IMR-90 (cell line): Measurements from ENCODE around the gene MRPS21. TPM values are rescaled to one million over a fixed set of nuclear protein-coding genes. Genes with fewer than 3 reads are reported as not detected.

Experiments used
- ATAC-seq: fragments of 200-7000 bp; cut with Tn5 transposase; 2 replicates; pipeline ENCODE4 v1.9.1; 2020; ENCODE audit warnings: low read depth, mild to moderate bottlenecking, moderate library complexity
- BruUV-seq: library from RNA; stranded (reverse); fragments of 400-500 nt; replicated peaks from 2 replicates; lab custom pipeline; 2021; lab: Mats Ljungman, UMichigan
- CTCF ChIA-PET: fragments of 300-600 bp; formaldehyde crosslinking; extraction: SDS; loops from one replicate; lab custom pipeline; 2021; ENCODE audit warnings: antibody characterized with exemption; lab: Yijun Ruan, JAX
- POLR2A ChIA-PET: fragments of 300-600 bp; sonication (Branson Sonifier 250); formaldehyde crosslinking; loops from one replicate; lab custom pipeline; 2022; ENCODE audit warnings: antibody characterized with exemption; ENCODE audit not compliant: unreplicated experiment; lab: Charles Lee
- DNase-seq: peaks from one replicate; pipeline ENCODE4 v3.0.0; 2013
- H2AFZ ChIP-seq: replicated peaks from 2 replicates; pipeline ENCODE3; 2013; ENCODE audit warnings: low read length, mild to moderate bottlenecking; ENCODE audit not compliant: poor library complexity
- H2AK5ac ChIP-seq: 2 replicates; pipeline ENCODE4 v1.6.1; 2013; ENCODE audit warnings: low read depth, low read length, inconsistent platforms
- H2AK9ac ChIP-seq: replicated peaks from 2 replicates; pipeline ENCODE3; 2013; ENCODE audit warnings: mild to moderate bottlenecking, low read depth, low read length, moderate library complexity; ENCODE audit not compliant: poor library complexity
- H2BK120ac ChIP-seq: 2 replicates; pipeline ENCODE4 v1.6.1; 2013; ENCODE audit warnings: low read depth, low read length, inconsistent platforms
- H2BK15ac ChIP-seq: 3 replicates; pipeline ENCODE4 v1.6.1; 2013; ENCODE audit warnings: low read depth, low read length, inconsistent platforms
- H2BK20ac ChIP-seq: 2 replicates; pipeline ENCODE4 v1.6.1; 2013; ENCODE audit warnings: low read depth, mild to moderate bottlenecking, inconsistent platforms, low read length, moderate library complexity
- H2BK5ac ChIP-seq: 2 replicates; pipeline ENCODE4 v1.6.1; 2013; ENCODE audit warnings: mild to moderate bottlenecking, low read depth, low read length, inconsistent platforms; ENCODE audit not compliant: poor library complexity, severe bottlenecking
- H3K14ac ChIP-seq: replicated peaks from 2 replicates; pipeline ENCODE4 v1.6.1; 2013; ENCODE audit warnings: low read depth, low read length, inconsistent platforms
- H3K18ac ChIP-seq: 2 replicates; pipeline ENCODE4 v1.6.1; 2013; ENCODE audit warnings: low read depth, low read length, control low read depth
- H3K23ac ChIP-seq: 2 replicates; pipeline ENCODE4 v1.6.1; 2013; ENCODE audit warnings: low read depth, low read length, inconsistent platforms
- H3K27ac ChIP-seq: 2 replicates; pipeline ENCODE4 v1.5.1; 2013; ENCODE audit warnings: mild to moderate bottlenecking, control low read depth, low read length; ENCODE audit not compliant: insufficient read depth
- H3K27me3 ChIP-seq: 2 replicates; pipeline ENCODE4 v1.6.1; 2013; ENCODE audit warnings: low read length; ENCODE audit not compliant: control insufficient read depth, insufficient read depth
- H3K36me3 ChIP-seq: 2 replicates; pipeline ENCODE4 v1.6.1; 2013; ENCODE audit warnings: low read length, mixed read lengths; ENCODE audit not compliant: control insufficient read depth, insufficient read depth
- H3K4ac ChIP-seq: 2 replicates; pipeline ENCODE4 v1.6.1; 2013; ENCODE audit warnings: low read depth, low read length, inconsistent platforms
- H3K4me1 ChIP-seq: 2 replicates; pipeline ENCODE4 v1.6.1; 2013; ENCODE audit warnings: low read length, mixed read lengths; ENCODE audit not compliant: control insufficient read depth, insufficient read depth
- H3K4me2 ChIP-seq: 2 replicates; pipeline ENCODE4 v1.6.1; 2013; ENCODE audit warnings: low read depth, mild to moderate bottlenecking, control low read depth, low read length, moderate library complexity
- H3K4me3 ChIP-seq: 2 replicates; pipeline ENCODE4 v1.5.1; 2013; ENCODE audit warnings: low read depth, mild to moderate bottlenecking, control low read depth, low read length, moderate library complexity; ENCODE audit not compliant: insufficient read depth
- H3K56ac ChIP-seq: 2 replicates; pipeline ENCODE4 v1.6.1; 2013; ENCODE audit warnings: low read length, inconsistent platforms; ENCODE audit not compliant: insufficient read depth; ENCODE audit errors: extremely low read depth
- H3K79me1 ChIP-seq, 2 experiments: 2 replicates each; pipeline ENCODE4 v1.6.1; 2013; ENCODE audit warnings: low read length in 2 of 2, inconsistent platforms in 1 of 2, low read depth in 1 of 2
- H3K9ac ChIP-seq: 2 replicates; pipeline ENCODE4 v1.6.1; 2013; ENCODE audit warnings: low read depth, low read length, control low read depth
- H3K9me1 ChIP-seq: 2 replicates; pipeline ENCODE4 v1.6.1; 2013; ENCODE audit warnings: low read length, inconsistent platforms; ENCODE audit not compliant: insufficient read depth
- H3K9me3 ChIP-seq: 2 replicates; pipeline ENCODE4 v1.6.1; 2013; ENCODE audit warnings: low read length; ENCODE audit not compliant: control insufficient read depth, insufficient read depth
- H4K20me1 ChIP-seq: 2 replicates; pipeline ENCODE4 v1.6.1; 2013; ENCODE audit warnings: low read length, inconsistent platforms; ENCODE audit not compliant: insufficient read depth
- H4K5ac ChIP-seq: 2 replicates; pipeline ENCODE4 v1.6.1; 2013; ENCODE audit warnings: mild to moderate bottlenecking, low read depth, low read length, control low read depth
- H4K8ac ChIP-seq, 2 experiments: 2 replicates each; pipeline ENCODE4 v1.6.1; 2013; ENCODE audit warnings: low read depth in 2 of 2, low read length in 2 of 2, control low read depth in 1 of 2, inconsistent platforms in 1 of 2
- H4K91ac ChIP-seq: 2 replicates; pipeline ENCODE4 v1.6.1; 2013; ENCODE audit warnings: low read depth, low read length, inconsistent platforms; ENCODE audit not compliant: insufficient read depth
- CHD1 ChIP-seq: IDR thresholded peaks from 2 replicates; pipeline ENCODE4 v1.6.1; 2012; ENCODE audit warnings: low read depth, low read length, improper control_type of control experiment
- MXI1 ChIP-seq: IDR thresholded peaks from 2 replicates; pipeline ENCODE4 v1.6.1; 2012; ENCODE audit warnings: low read depth, mild to moderate bottlenecking, low read length, moderate library complexity, borderline replicate concordance
- WGBS, 2 experiments: methylation state at CpG; one replicate each; pipeline versions ENCODE4 v1.1.5 to v1.1.7; 2013; ENCODE audit warnings: missing lambda C conversion rate in 2 of 2; ENCODE audit not compliant: insufficient read length in 1 of 2; ENCODE audit errors: extremely low coverage in 2 of 2; 5-methylcytosine and 5-hydroxymethylcytosine counted together
- dilution Hi-C: fragments of 300-500 bp; cut with HindIII; formaldehyde crosslinking; loops from one replicate; pipeline ENCODE4 v1.14.3; 2018; ENCODE audit warnings: low sequenced_read_pairs; ENCODE audit not compliant: unreplicated experiment
- in situ Hi-C: fragments of 300-500 bp; cut with MboI; formaldehyde crosslinking; loops from 3 replicates; pipeline ENCODE4 v1.14.3; 2019; ENCODE audit warnings: low sequenced_read_pairs, inconsistent platforms, mixed read lengths
- intact Hi-C: fragments of 100-400 bp; cut with micrococcal nuclease; formaldehyde crosslinking; loops from 2 replicates; pipeline ENCODE4 v1.10.0; 2022
- polyA plus RNA-seq, 3 experiments: library from polyadenylated mRNA; depleted of rRNA; stranded (reverse); fragments of >200 nt; gene quantifications; 2 replicates each; pipeline ENCODE4 v1.2.3, GENCODE V29; 2012; ENCODE audit warnings: low replicate concordance in 1 of 3
- total RNA-seq: library from RNA; depleted of rRNA; stranded (reverse); fragments of >200 nt; gene quantifications from 2 replicates; pipeline ENCODE4 v1.2.3, GENCODE V29; 2012

Gene MRPS21
- total and polyA plus RNA-seq, 2 of the 4 experiments (the other 2 are of a cell fraction), result 52.3 to 74.6 TPM

GRCh38 chr1:150249936-150250335, 43.7 kb upstream of the MRPS21 start:
- no peak for TF ChIP-seq CHD1
- no peak for TF ChIP-seq MXI1
- Histone ChIP-seq H4K5ac (no peak overlapping the region), H3K9ac (no peak overlapping the region), H3K23ac (no peak overlapping the region), H3K4me1 (no peaks in the 10 kb centered on the region), H2AFZ (no peak overlapping the region), H2AK9ac (no peak overlapping the region), H4K8ac (no peak overlapping the region), H2BK5ac (no peak overlapping the region), H3K18ac (no peak overlapping the region), H3K4me3 (no peak overlapping the region), H4K91ac (no peak overlapping the region), H4K20me1 (no peaks in the 10 kb centered on the region), H3K36me3 (no peaks in the 10 kb centered on the region), H2BK20ac (no peak overlapping the region), H3K4ac (no peak overlapping the region), H3K27me3 (no peaks in the 10 kb centered on the region; the same call in 1 of the 2 replicates), H3K14ac (no peak overlapping the region), H3K4me2 (no peak overlapping the region), H3K79me1 (no peaks in the 10 kb centered on the region), H3K56ac (no peak overlapping the region), H2AK5ac (no peak overlapping the region), H2BK120ac (no peak overlapping the region), H2BK15ac (no peak overlapping the region), H3K27ac (no peak overlapping the region), H3K9me1 (no peaks in the 10 kb centered on the region), H3K9me3 (no peaks in the 10 kb centered on the region)
- no peak for ATAC-seq
- ChIA-PET CTCF (no interaction called here), POLR2A (no interaction called here)
- intact Hi-C loops (no loop called here), dilution Hi-C loops (no loop called here), in situ Hi-C loops (no loop called here)
- no TSS peak for BruUV-seq
- no peak for DNase-seq
- no CpG with 5 or more reads among the region's 2 CpGs for WGBS, 2 experiments
